ENCODE data around the gene IDNK.

IDNK gene

DNA sequence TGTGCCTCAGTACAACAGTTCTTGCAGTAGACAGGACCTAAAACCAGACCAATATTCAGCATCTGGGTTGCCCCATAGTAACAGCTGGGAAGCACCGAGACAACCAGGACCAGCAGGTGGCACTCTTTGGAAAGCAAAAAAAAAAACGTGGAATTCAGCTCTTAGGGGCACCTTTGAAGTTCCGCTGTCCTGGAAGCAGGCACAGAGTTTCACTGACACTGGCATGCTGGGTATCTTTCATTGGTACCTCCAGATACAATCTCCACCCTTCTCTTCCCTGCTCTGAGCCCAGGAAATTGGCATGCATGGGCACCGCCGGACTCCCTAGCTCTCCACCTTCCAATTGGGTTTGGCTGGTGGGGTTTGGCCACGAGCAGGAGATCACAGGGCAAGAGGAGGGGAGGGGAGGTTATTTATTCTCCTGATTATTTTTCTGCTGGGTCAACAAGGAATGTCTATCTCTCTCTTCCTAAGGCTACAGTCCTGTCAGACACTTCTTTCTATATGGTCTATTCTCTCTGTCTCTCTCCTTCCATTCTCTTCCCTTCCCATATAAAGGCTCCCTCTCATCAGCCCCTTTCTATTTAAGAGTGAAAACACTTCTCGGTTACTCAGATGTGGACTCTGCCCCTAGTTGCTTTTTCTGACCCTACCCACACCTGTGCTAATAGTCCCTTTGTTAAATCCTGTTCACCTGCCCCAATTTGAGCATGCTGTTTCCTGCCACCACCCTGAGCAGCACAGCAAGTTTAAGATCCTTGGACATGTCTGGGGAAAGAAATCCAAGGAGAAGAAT, 1.9 kb upstream of the IDNK start:
- H3K4me3 ChIP-seq (ENCODE audit: low read length), result no peak overlapping the region
- peaks cover 9% of the 10 kb centered on the region for H3K4me1 ChIP-seq (ENCODE audit: low read length)
- no peaks in the 10 kb centered on the region for H3K9me2 ChIP-seq (replicated peaks; ENCODE audit: insufficient read depth, low read length)
- peaks cover 12% of the 10 kb centered on the region for H3F3A ChIP-seq (ENCODE audit: insufficient read depth, low read length)
- H3K9me3 ChIP-seq (replicated peaks; ENCODE audit: insufficient read depth, low read length), result no peaks in the 10 kb centered on the region
- no peak overlapping the region for H3K9ac ChIP-seq (ENCODE audit: low read length)
- H3K79me2 ChIP-seq (ENCODE audit: low read length), result 0 out of 2 replicates have a peak, but pooled peaks cover 3% of the 10 kb centered on the region
- TF ChIP-seq EZH2 (optimal IDR thresholded peaks at IDR 0.05; ENCODE audit: low read depth, low read length), result no peak
- TF ChIP-seq, protein P1, sequence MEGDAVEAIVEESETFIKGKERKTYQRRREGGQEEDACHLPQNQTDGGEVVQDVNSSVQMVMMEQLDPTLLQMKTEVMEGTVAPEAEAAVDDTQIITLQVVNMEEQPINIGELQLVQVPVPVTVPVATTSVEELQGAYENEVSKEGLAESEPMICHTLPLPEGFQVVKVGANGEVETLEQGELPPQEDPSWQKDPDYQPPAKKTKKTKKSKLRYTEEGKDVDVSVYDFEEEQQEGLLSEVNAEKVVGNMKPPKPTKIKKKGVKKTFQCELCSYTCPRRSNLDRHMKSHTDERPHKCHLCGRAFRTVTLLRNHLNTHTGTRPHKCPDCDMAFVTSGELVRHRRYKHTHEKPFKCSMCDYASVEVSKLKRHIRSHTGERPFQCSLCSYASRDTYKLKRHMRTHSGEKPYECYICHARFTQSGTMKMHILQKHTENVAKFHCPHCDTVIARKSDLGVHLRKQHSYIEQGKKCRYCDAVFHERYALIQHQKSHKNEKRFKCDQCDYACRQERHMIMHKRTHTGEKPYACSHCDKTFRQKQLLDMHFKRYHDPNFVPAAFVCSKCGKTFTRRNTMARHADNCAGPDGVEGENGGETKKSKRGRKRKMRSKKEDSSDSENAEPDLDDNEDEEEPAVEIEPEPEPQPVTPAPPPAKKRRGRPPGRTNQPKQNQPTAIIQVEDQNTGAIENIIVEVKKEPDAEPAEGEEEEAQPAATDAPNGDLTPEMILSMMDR (IDR thresholded peaks at IDR 0.05; ENCODE audit: low read length), result peak; percentile 78
- TF ChIP-seq EZH2phosphoT487 (IDR thresholded peaks at IDR 0.05; ENCODE audit: low read length), result no peak
- no peak overlapping the region for H3K27ac ChIP-seq (ENCODE audit: low read length)
- H3K4me2 ChIP-seq (ENCODE audit: low read depth, low read length), result no peak overlapping the region
- no peaks in the 10 kb centered on the region for H3K36me3 ChIP-seq (replicated peaks; ENCODE audit: insufficient read depth, low read length)
- peak; percentile 46 for DNase-seq
- H4K20me1 ChIP-seq (ENCODE audit: insufficient read depth, low read length), result no peaks in the 10 kb centered on the region
- no peak overlapping the region for H2AFZ ChIP-seq (ENCODE audit: low read length)
- no peaks in the 10 kb centered on the region for H3K27me3 ChIP-seq (replicated peaks; ENCODE audit: insufficient read depth, low read length)

DNA sequence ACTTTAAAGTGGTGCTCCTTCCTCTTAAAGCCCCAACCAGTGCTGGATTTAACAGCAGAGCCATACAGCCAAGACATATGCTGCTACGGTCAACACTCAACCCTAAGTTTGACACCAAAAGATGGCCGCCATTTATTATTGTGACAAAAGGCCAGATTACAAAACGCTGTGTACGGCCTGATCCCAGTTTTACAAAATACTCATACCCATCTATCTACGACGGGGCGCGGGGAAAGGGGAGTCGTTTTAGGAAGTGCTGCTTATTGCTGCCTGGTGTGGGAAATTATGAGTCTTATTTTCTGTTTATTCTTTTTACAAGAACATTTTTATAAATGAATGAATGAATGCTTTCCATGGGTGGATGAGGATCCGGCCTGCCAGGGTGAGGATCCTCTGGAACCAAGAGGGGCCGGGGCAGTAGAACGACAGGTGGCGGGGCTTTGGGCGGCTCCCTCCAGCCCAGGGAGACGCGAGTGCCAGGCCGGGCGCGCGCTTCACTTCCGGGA, 457 bp upstream of the IDNK start:
- no peaks in the 10 kb centered on the region for H3K9me3 ChIP-seq (replicated peaks; ENCODE audit: insufficient read depth, low read length)
- H3K9ac ChIP-seq (ENCODE audit: low read length), result peak overlapping the region; percentile 90; the same call in 1 of the 2 replicates
- 0 out of 2 replicates have a peak, but pooled peaks cover 3% of the 10 kb centered on the region for H3K79me2 ChIP-seq (ENCODE audit: low read length)
- H3K4me1 ChIP-seq (ENCODE audit: low read length), result peaks cover 9% of the 10 kb centered on the region
- H3K4me2 ChIP-seq (ENCODE audit: low read depth, low read length), result peak overlapping the region; percentile 98; the same call in 1 of the 2 replicates
- H3K9me2 ChIP-seq (replicated peaks; ENCODE audit: insufficient read depth, low read length), result no peaks in the 10 kb centered on the region
- H3F3A ChIP-seq (ENCODE audit: insufficient read depth, low read length), result peaks cover 12% of the 10 kb centered on the region
- H2AFZ ChIP-seq (ENCODE audit: low read length), result peak overlapping the region; percentile 96
- TF ChIP-seq, protein P1 (IDR thresholded peaks at IDR 0.05; ENCODE audit: low read length), result no peak
- TF ChIP-seq EZH2 (optimal IDR thresholded peaks at IDR 0.05; ENCODE audit: low read depth, low read length), result no peak
- no peak for TF ChIP-seq EZH2phosphoT487 (IDR thresholded peaks at IDR 0.05; ENCODE audit: low read length)
- peak overlapping the region; percentile 94 for H3K4me3 ChIP-seq (ENCODE audit: low read length)
- H3K36me3 ChIP-seq (replicated peaks; ENCODE audit: insufficient read depth, low read length), result no peaks in the 10 kb centered on the region
- DNase-seq, result peak; percentile 51
- peak overlapping the region; percentile 85; the same call in 1 of the 2 replicates for H3K27ac ChIP-seq (ENCODE audit: low read length)
- no peaks in the 10 kb centered on the region for H3K27me3 ChIP-seq (replicated peaks; ENCODE audit: insufficient read depth, low read length)
- no peaks in the 10 kb centered on the region for H4K20me1 ChIP-seq (ENCODE audit: insufficient read depth, low read length)

GRCh38 chr9:83623679-83624076, 735 bp downstream of the IDNK start:
- Histone ChIP-seq H4K20me1 (ENCODE audit: insufficient read depth, low read length) (no peaks in the 10 kb centered on the region), H3K4me3 (ENCODE audit: low read length) (peak overlapping the region; percentile 94), H3F3A (ENCODE audit: insufficient read depth, low read length) (peaks cover 12% of the 10 kb centered on the region), H2AFZ (ENCODE audit: low read length) (peak overlapping the region; percentile 96), H3K4me1 (ENCODE audit: low read length) (peaks cover 9% of the 10 kb centered on the region), H3K79me2 (ENCODE audit: low read length) (0 out of 2 replicates have a peak, but pooled peaks cover 3% of the 10 kb centered on the region), H3K9me3 (replicated peaks; ENCODE audit: insufficient read depth, low read length) (no peaks in the 10 kb centered on the region), H3K36me3 (replicated peaks; ENCODE audit: insufficient read depth, low read length) (no peaks in the 10 kb centered on the region), H3K4me2 (ENCODE audit: low read depth, low read length) (peak overlapping the region; percentile 98), H3K9me2 (replicated peaks; ENCODE audit: insufficient read depth, low read length) (no peaks in the 10 kb centered on the region), H3K27me3 (replicated peaks; ENCODE audit: insufficient read depth, low read length) (no peaks in the 10 kb centered on the region), H3K27ac (ENCODE audit: low read length) (peak overlapping the region; percentile 85), H3K9ac (ENCODE audit: low read length) (peak overlapping the region; percentile 90)
- TF ChIP-seq EZH2 (optimal IDR thresholded peaks at IDR 0.05; ENCODE audit: low read depth, low read length), result no peak
- no peak for TF ChIP-seq EZH2phosphoT487 (IDR thresholded peaks at IDR 0.05; ENCODE audit: low read length)
- TF ChIP-seq, protein P1 (IDR thresholded peaks at IDR 0.05; ENCODE audit: low read length), result no peak
- peak; percentile 63 for DNase-seq
